ENCODE data around the gene SPATA32.

The SPATA32 gene

DNA sequence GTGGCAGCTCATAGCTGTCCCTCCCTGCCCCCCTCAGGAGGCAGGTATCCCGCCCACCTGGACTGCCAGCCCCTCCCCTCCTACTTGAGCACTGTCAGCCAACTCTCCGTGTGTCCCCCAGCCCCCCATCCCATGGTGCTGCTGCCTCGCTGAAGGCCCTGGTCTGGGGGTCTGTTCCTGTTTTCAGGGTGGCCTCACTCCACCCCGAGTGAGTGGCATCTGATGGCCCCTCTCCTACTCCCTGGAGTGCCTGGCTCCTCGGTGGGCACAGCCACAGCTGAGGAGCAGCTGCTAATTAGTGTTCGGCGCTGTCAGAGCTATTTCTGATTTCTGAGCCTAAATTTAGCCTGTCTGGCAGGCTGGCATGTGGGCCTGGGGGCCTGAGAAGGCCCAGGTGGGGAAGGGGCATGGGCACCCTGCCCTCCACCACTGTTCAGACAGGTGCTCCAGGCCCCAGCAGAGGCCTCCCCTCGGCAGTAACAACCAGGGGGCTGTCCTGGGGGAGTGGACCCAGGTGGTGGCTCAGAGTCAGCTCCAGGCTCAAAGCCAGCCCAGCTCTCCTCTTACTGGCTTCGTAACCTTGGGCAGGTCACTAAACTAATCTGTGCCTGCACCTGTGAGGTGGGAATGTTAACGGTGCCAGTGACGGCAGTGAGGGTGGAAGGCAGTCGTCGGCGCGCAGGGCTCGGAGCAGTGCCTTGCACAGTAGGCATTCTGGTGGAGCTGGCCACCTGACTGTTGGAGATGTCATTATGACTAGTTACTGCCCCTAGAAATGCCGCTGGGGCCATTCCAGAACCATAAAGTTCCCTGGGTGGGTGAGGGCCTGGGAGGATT, 33.8 kb downstream of the SPATA32 start:
- peak; percentile 32 for DNase-seq

GRCh38 chr17:45227101-45227925, 34.6 kb downstream of the SPATA32 start:
- DNase-seq: no peak

DNA sequence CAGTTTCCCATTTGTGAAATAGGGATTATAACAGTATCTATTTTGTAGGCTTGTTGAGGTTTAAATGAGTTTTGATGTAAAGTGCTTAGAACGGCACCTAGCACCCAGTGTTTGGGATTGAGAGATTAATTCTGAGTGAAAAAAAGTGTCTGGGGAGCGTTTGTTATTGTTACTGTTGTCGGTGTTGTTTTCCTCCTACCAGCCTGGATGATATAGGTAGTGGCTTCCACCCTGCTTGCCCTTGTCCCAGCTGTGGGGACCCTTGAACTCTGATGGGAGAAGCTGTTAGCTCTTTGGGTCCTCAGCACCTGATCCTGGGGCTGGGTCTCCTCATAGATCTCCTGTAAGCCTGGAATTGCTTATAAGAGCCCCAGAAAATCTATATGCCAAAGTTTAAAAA, 35.3 kb downstream of the SPATA32 start:
- no peak for DNase-seq

DNA sequence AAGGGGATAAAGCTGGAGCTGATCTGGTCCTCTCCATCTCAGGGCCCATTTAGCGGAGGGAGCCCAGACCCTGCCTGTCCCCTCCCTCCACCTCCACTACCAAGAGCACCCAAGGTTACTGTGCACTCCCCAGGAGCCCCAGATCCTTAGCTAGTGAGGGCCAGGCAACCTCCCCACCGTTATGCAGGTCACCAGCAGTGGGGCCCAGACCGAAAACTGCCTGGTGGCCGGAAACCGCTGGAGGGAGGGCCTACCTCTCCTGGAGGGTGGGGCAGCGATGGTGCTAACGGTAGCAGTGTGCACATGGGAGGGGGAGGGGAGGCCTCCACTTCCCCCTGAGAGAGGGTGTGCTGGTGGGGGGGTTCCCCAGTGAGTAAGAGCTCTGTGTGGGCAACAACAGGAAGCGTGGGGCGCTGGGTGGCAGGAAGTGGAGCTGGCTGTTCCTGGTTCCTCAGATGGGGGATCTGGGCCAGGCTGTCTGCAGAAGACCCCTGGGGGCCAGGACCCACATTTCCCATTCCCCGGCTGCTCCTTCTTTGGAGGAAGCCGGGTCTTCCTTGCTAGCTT, 35.8 kb downstream of the SPATA32 start:
- peak; percentile 95 for DNase-seq

DNA sequence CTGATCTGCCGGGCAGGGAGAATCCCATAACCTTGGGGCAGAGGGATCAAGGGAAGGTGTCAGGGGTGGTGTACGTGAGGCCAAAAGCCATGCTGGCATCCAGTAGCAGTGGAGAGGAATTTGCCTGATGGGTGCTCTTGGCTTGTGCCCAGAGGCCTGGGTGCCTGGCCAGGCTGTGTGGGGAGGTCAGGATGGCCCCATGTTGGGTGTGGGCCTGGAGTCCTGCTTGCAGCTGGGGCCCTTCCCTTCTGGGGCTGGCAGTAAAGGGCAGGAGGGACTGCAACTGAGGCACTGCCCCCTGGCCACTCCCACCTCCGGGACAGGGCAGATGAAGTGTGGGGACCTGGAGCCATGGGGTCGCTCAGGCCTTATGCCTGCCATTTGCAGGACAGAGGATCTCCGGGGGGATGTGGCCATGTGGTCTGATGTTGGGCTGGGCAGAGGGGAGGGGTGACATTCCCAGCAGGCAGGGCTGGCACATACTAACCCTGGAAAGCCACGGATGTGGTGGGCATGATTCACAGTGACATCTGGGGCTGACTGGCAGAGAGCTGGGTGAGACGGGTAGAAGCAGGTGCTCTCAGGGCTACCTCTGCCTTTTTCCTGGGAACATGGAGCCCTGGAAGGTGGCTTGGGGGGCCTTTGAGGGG, 36.7 kb downstream of the SPATA32 start:
- peak; percentile 52 for DNase-seq

GRCh38 chr17:45224671-45225050, 37.2 kb downstream of the SPATA32 start:
- peak; percentile 26 for DNase-seq

DNA sequence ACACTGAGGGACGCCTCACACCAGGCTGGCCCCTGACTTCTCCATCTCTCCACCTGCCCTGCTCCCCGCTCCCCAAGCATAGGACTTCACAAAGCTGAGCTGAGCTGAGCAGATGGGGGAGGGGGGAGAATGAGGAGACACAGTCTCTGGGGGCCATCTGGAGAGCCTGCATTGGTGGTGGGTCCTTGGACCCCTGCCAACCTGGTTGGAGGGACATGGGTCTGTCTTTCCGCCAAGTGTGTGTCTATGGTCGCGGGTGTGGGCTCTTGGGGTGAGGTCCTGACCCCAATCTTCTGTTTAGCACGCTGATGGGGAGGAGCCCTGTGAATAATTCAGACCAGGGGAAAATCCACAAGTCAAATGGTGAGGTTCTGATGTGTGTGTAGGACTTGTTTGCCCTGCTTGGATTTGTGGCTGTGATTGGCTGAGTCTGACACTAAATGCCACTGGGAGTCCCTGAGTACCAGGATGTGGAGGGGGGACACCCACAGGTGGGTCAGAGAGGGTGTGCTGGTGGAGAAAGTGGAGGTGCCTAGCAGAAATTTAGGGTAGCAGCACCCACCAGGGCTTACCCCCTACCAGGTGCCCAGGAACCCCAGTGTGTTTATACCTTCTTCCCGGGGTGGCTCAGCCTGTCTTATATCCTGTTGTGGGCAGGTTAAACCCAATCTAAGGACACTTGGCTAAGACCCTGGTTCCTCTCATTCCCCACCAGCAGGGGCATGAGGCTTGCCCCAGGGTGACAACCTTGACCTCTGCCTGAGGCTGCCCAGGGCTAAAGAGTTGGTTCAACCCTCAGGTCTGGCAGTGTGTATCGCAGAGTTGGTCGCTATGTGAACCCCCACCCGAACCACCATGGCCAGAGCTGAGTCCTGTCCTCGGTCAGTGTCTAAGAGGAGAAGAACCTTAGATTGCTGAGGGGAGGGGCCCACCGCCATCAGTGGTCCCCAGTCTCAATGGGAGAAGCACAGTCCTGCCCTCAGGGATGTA, 38.1 kb downstream of the SPATA32 start:
- DNase-seq: peak; percentile 63

DNA sequence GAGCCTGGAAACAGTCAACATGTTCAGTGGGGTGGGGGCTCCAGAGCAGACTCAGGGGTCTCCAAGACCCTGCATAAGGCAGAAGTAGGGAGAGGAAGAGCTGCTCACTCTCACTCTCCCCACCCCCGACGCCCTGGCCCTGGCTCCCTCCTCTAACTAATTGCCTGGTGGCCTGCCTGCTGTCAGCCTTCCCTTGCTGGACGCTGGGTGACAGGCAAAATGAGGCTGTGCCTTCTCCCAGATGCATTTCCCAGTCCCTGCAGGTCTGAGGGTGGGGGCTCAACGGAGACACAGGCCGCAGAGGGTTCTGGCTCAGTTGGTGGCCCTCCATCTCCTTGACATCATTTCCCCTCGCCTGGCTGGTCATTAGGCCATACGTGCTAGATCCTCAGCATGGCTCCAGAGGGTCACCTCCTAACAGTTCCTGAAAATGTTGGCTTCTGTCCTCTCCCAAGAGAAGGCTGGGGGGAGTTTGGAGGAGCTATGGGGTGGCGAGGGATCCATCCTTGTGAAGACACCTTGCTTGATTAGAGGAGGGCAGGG, 38.8 kb downstream of the SPATA32 start:
- DNase-seq: peak; percentile 17

DNA sequence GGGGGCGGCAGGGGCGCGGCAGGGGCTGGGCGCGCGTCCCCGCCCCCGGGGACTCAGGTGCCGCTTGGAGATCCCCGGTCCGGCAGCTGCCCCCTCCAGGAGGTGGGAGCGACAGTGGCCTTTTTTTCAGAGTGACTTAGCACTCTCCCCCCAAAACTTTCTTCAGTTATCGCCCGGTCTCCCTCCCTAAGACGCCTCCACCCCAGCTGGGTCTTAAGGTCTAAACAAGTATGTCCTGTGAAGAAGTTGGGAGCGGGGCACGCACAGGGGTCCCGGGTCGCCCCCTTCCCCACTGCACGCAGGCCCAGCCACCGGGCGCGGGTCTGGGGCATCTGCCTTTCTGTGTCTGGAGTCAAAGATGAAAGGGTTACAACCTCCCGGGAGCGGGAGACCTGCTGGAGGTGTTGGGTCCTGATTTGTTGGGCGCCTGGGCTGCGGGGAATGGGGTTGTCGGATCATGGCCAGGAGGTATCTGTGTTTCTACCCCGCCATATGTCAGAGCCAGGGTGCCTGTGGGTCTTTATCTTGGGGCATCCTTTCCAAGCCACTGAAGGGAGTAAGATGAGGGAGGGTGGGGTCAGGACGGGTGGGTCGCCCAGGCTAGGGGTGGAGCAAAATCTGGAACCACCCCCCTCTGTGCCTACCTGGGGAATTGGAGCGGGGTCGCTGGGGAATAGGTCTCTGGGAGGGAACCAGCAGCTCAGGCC, 39.5 kb downstream of the SPATA32 start:
- DNase-seq: peak; percentile 59

DNA sequence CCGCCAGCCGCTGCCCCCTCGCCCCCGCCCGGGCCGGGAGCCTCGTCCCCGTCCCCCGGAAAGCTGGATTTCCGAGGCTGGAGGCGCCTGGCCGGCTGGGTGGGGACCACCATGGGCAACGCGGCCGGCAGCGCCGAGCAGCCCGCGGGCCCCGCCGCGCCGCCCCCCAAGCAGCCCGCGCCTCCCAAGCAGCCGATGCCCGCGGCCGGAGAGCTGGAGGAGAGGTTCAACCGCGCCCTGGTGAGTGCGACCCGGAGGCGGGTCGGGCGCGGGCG, 39.9 kb downstream of the SPATA32 start:
- no peak for DNase-seq

- peak; percentile 64 for DNase-seq
Measured at GRCh38 chr17:45221081-45222013, 40.5 kb downstream of the SPATA32 start, which contains the start of gene FMNL1. Gene FMNL1, plus strand, starts transcription at chr17:45221885. Its CDS starts 240 bp downstream, at chr17:45222125.

- DNase-seq: no peak
Measured at GRCh38 chr17:45220079-45220478, 41.8 kb downstream of the SPATA32 start.

- DNase-seq: peak; percentile 88
Measured at GRCh38 chr17:45218895-45219661, 42.8 kb downstream of the SPATA32 start.

All from activated naive CD4-positive, alpha-beta T cell treated with Interleukin-2 at 50 U/mL for 16 hours (primary cell).